ENCODE data around the gene EGFR.

EGFR gene

GRCh38 chr7:55183897-55184296 is 165.1 kb downstream of the EGFR start:
- Histone ChIP-seq H3K79me2 (ENCODE audit: insufficient read depth, low read length) (no peaks in the 10 kb centered on the region), H2AFZ (ENCODE audit: low read depth, low read length) (no peak overlapping the region), H3K4me3 (ENCODE audit: low read depth in 1 of 2, low read length in 2 of 2) (no peak overlapping the region), H3K27me3 (ENCODE audit: insufficient read depth, low read length, poor library complexity) (no peaks in the 10 kb centered on the region), H3K9me3 (ENCODE audit: insufficient read depth, low read length, severe bottlenecking) (no peaks in the 10 kb centered on the region), H3K4me2 (ENCODE audit: insufficient read depth, low read length) (no peak overlapping the region), H3K4me1 (ENCODE audit: insufficient read depth, low read length) (no peaks in the 10 kb centered on the region), H4K20me1 (ENCODE audit: insufficient read depth, low read length) (no peaks in the 10 kb centered on the region), H3K36me3 (ENCODE audit: insufficient read depth, low read length) (no peaks in the 10 kb centered on the region), H3K27ac (ENCODE audit: low read length) (no peak overlapping the region), H3K9ac (ENCODE audit: low read depth, low read length) (no peak overlapping the region)
- no peak for DNase-seq
- no peak for ATAC-seq (ENCODE audit: insufficient read depth, low read depth)
- TF ChIP-seq EZH2 (IDR thresholded peaks at IDR 0.05; ENCODE audit: borderline replicate concordance, low read depth, low read length, severe bottlenecking) = no peak
- TF ChIP-seq, protein P1, sequence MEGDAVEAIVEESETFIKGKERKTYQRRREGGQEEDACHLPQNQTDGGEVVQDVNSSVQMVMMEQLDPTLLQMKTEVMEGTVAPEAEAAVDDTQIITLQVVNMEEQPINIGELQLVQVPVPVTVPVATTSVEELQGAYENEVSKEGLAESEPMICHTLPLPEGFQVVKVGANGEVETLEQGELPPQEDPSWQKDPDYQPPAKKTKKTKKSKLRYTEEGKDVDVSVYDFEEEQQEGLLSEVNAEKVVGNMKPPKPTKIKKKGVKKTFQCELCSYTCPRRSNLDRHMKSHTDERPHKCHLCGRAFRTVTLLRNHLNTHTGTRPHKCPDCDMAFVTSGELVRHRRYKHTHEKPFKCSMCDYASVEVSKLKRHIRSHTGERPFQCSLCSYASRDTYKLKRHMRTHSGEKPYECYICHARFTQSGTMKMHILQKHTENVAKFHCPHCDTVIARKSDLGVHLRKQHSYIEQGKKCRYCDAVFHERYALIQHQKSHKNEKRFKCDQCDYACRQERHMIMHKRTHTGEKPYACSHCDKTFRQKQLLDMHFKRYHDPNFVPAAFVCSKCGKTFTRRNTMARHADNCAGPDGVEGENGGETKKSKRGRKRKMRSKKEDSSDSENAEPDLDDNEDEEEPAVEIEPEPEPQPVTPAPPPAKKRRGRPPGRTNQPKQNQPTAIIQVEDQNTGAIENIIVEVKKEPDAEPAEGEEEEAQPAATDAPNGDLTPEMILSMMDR (IDR thresholded peaks at IDR 0.05; ENCODE audit: borderline replicate concordance, extremely low read depth, low read length, poor library complexity, severe bottlenecking) = no peak

DNA sequence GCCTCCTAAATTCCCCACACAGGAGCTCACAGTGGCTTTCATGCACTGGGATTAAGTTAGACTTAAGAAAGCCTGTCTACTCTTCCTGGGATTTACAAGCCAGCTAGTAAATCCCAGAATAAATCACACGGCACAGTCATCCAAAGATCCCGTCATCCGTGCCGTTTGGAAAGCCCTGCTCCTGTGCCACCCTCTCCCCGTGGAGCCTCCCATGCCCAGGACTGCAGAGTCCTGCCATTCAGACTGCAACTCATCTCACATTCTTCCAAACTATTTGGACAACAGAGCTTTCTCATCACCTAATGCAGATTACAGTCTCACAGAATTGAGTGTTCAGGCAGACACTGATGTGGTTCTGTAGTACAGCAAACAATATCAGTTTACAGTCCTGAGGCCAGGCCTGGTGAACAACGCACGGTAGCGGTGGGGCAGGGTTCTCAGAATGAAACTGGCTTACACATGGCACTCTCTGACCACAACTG is 166.5 kb downstream of the EGFR start:
- Histone ChIP-seq H3K27ac (ENCODE audit: low read length) (no peak overlapping the region), H3K36me3 (ENCODE audit: insufficient read depth, low read length) (no peaks in the 10 kb centered on the region), H3K4me1 (ENCODE audit: insufficient read depth, low read length) (no peaks in the 10 kb centered on the region), H4K20me1 (ENCODE audit: insufficient read depth, low read length) (no peaks in the 10 kb centered on the region), H3K79me2 (ENCODE audit: insufficient read depth, low read length) (no peaks in the 10 kb centered on the region), H3K4me3 (ENCODE audit: low read depth in 1 of 2, low read length in 2 of 2) (no peak overlapping the region), H3K27me3 (ENCODE audit: insufficient read depth, low read length, poor library complexity) (no peaks in the 10 kb centered on the region), H3K4me2 (ENCODE audit: insufficient read depth, low read length) (no peak overlapping the region), H2AFZ (ENCODE audit: low read depth, low read length) (no peak overlapping the region), H3K9ac (ENCODE audit: low read depth, low read length) (no peak overlapping the region), H3K9me3 (ENCODE audit: insufficient read depth, low read length, severe bottlenecking) (no peaks in the 10 kb centered on the region)
- DNase-seq (no peak), ATAC-seq (ENCODE audit: insufficient read depth, low read depth) (no peak)
- TF ChIP-seq EZH2 (IDR thresholded peaks at IDR 0.05; ENCODE audit: borderline replicate concordance, low read depth, low read length, severe bottlenecking) = no peak
- TF ChIP-seq, protein P1 (IDR thresholded peaks at IDR 0.05; ENCODE audit: borderline replicate concordance, extremely low read depth, low read length, poor library complexity, severe bottlenecking) = no peak

GRCh38 chr7:55185941-55186609 is 167.3 kb downstream of the EGFR start:
- no peak for ATAC-seq (ENCODE audit: insufficient read depth, low read depth)
- no peaks in the 10 kb centered on the region for H3K79me2 ChIP-seq (ENCODE audit: insufficient read depth, low read length)
- H3K4me2 ChIP-seq (ENCODE audit: insufficient read depth, low read length) = no peak overlapping the region
- no peak overlapping the region for H3K4me3 ChIP-seq (ENCODE audit: low read depth in 1 of 2, low read length in 2 of 2)
- no peak for TF ChIP-seq EZH2 (IDR thresholded peaks at IDR 0.05; ENCODE audit: borderline replicate concordance, low read depth, low read length, severe bottlenecking)
- TF ChIP-seq, protein P1 (IDR thresholded peaks at IDR 0.05; ENCODE audit: borderline replicate concordance, extremely low read depth, low read length, poor library complexity, severe bottlenecking) = no peak
- H3K9ac ChIP-seq (ENCODE audit: low read depth, low read length) = no peak overlapping the region
- H3K27ac ChIP-seq (ENCODE audit: low read length) = no peak overlapping the region
- H4K20me1 ChIP-seq (ENCODE audit: insufficient read depth, low read length) = no peaks in the 10 kb centered on the region
- no peak for DNase-seq
- H3K4me1 ChIP-seq (ENCODE audit: insufficient read depth, low read length) = no peaks in the 10 kb centered on the region
- H3K27me3 ChIP-seq (ENCODE audit: insufficient read depth, low read length, poor library complexity) = no peaks in the 10 kb centered on the region
- H2AFZ ChIP-seq (ENCODE audit: low read depth, low read length) = no peak overlapping the region
- H3K36me3 ChIP-seq (ENCODE audit: insufficient read depth, low read length) = no peaks in the 10 kb centered on the region
- no peaks in the 10 kb centered on the region for H3K9me3 ChIP-seq (ENCODE audit: insufficient read depth, low read length, severe bottlenecking)
